K562 (cell line): Measurements from ENCODE around the gene SMAGP. TPM values are rescaled to one million over a fixed set of nuclear protein-coding genes. Genes with fewer than 3 reads are reported as not detected.

Source experiments
- ATAC-seq: fragments of 200-7000 bp; cut with Tn5 transposase; 3 replicates; pipeline ENCODE4 v1.9.1; 2020; ENCODE audit warnings: moderate library complexity
- BruUV-seq: library from RNA; stranded (reverse); fragments of 400-500 nt; replicated peaks from 2 replicates; lab custom pipeline; 2021; lab: Mats Ljungman, UMichigan
- CTCF ChIA-PET: fragments of 300-600 bp; formaldehyde crosslinking; extraction: SDS; loops from one replicate; lab custom pipeline; 2021; ENCODE audit warnings: low intra/inter-chr PET ratio; lab: Yijun Ruan, JAX
- POLR2A ChIA-PET: fragments of 300-600, 350-650 bp; sonication (Branson Sonifier 250); formaldehyde crosslinking; extraction: SDS; loops from one replicate; lab custom pipeline; 2021; ENCODE audit warnings: antibody characterized with exemption, inconsistent platforms; lab: Yijun Ruan, JAX
- DNase-seq, 4 experiments: peaks; one replicate each; pipeline versions ENCODE4 v3.0.0 to v3.0.0-alpha.2; 2011 to 2018; ENCODE audit warnings: low spot score in 3 of 4, mixed read lengths in 3 of 4; ENCODE audit errors: extremely low read depth in 1 of 4
- FAIRE-seq: peaks from 2 replicates; lab custom pipeline; 2011; peaks lifted over from hg19 to GRCh38; lab: Jason Lieb, UNC
- H2AFZ ChIP-seq: 2 replicates; pipeline ENCODE4 v1.6.0; 2011; ENCODE audit warnings: low read depth, low read length, control low read depth, inconsistent platforms
- H3K27ac ChIP-seq: fragments of 200-600 bp; 3 replicates; pipeline ENCODE4 v1.8.0; 2011; ENCODE audit warnings: low read depth, mild to moderate bottlenecking, control low read depth, inconsistent platforms, low read length, moderate library complexity, mixed read lengths; ENCODE audit errors: extremely low read depth
- H3K27me3 ChIP-seq, 2 experiments: fragments of 300-600 bp in 1 of 2; 2 replicates in 1 of 2; 3 replicates in 1 of 2; pipeline versions ENCODE4 v1.6.0 to v1.8.0; 2011; ENCODE audit warnings: inconsistent platforms in 2 of 2, low read length in 2 of 2, mild to moderate bottlenecking in 1 of 2, mixed read lengths in 1 of 2, moderate library complexity in 1 of 2; ENCODE audit not compliant: control insufficient read depth in 2 of 2, insufficient read depth in 2 of 2
- H3K36me3 ChIP-seq: fragments of 300-600 bp; 3 replicates; pipeline ENCODE4 v1.8.0; 2011; ENCODE audit warnings: mild to moderate bottlenecking, low read length, inconsistent platforms; ENCODE audit not compliant: control insufficient read depth, insufficient read depth
- H3K4me1 ChIP-seq, 2 experiments: fragments of 200-600 bp in 1 of 2; replicated peaks in 1 of 2; 2 replicates in 1 of 2; 3 replicates in 1 of 2; pipeline versions ENCODE4 v1.5.1 to v1.8.0; 2011; ENCODE audit warnings: inconsistent platforms in 2 of 2, low read length in 2 of 2, mild to moderate bottlenecking in 1 of 2, mixed read lengths in 1 of 2, moderate library complexity in 1 of 2; ENCODE audit not compliant: control insufficient read depth in 2 of 2, insufficient read depth in 2 of 2
- H3K4me2 ChIP-seq: 2 replicates; pipeline ENCODE4 v1.6.1; 2011; ENCODE audit warnings: low read length, control low read depth, inconsistent platforms, mixed read lengths; ENCODE audit not compliant: insufficient read depth
- H3K4me3 ChIP-seq: fragments of 200-600 bp; sonication (generic), shearing (Covaris generic); 2 replicates; pipeline ENCODE4 v1.5.1; 2016; ENCODE audit warnings: control low read depth, inconsistent platforms
- H3K79me2 ChIP-seq: fragments of 200-600 bp; 3 replicates; pipeline ENCODE4 v1.8.0; 2011; ENCODE audit warnings: low read length, inconsistent platforms; ENCODE audit not compliant: control insufficient read depth, insufficient read depth
- H3K9ac ChIP-seq, 2 experiments: 2 replicates each; pipeline versions ENCODE4 v1.6.0 to v1.6.1; 2011; ENCODE audit warnings: low read depth in 2 of 2, low read length in 2 of 2, control low read depth in 1 of 2, inconsistent platforms in 1 of 2, mild to moderate bottlenecking in 1 of 2, mixed read lengths in 1 of 2; ENCODE audit not compliant: insufficient read depth in 1 of 2
- H3K9me1 ChIP-seq: one replicate; pipeline ENCODE4 v1.6.0; 2011; ENCODE audit warnings: inconsistent platforms, mild to moderate bottlenecking, low read length, moderate library complexity; ENCODE audit not compliant: control insufficient read depth, insufficient read depth
- H3K9me3 ChIP-seq: replicated peaks from 2 replicates; pipeline ENCODE4 v1.5.1; 2011; ENCODE audit warnings: low read depth, low read length, inconsistent platforms; ENCODE audit not compliant: control insufficient read depth, insufficient read depth
- H4K20me1 ChIP-seq: replicated peaks from 2 replicates; pipeline ENCODE4 v1.6.1; 2011; ENCODE audit warnings: low read length, inconsistent platforms, mixed read lengths; ENCODE audit not compliant: control insufficient read depth, insufficient read depth
- FOS ChIP-seq: IDR thresholded peaks from 3 replicates; pipeline ENCODE4 v1.6.1; 2011; ENCODE audit not compliant: insufficient read length; ENCODE audit errors: extremely low read depth
- POLR2G ChIP-seq: fragments of 200-400 bp; formaldehyde crosslinking; IDR thresholded peaks from 2 replicates; pipeline ENCODE4 v1.6.1; 2017; ENCODE audit warnings: low read depth, mild to moderate bottlenecking, antibody characterized with exemption, low read length, moderate library complexity
- SIRT6 ChIP-seq: IDR thresholded peaks from one replicate; pipeline ENCODE4 v1.6.1; 2012; ENCODE audit warnings: low read depth, mild to moderate bottlenecking, control low read depth, inconsistent platforms, low read length, moderate library complexity
- ZBTB17 ChIP-seq: fragments of 450-650 bp; formaldehyde crosslinking; IDR thresholded peaks from 2 replicates; pipeline ENCODE4 v1.4.0; 2020; ENCODE audit warnings: mild to moderate bottlenecking
- ZNF232 ChIP-seq: sonication (generic); formaldehyde crosslinking; IDR thresholded peaks from 2 replicates; pipeline ENCODE4 v1.8.0; 2022; ENCODE audit warnings: mild to moderate bottlenecking, missing genetic modification reagents
- ZNF263 ChIP-seq: sonication (generic); formaldehyde crosslinking; IDR thresholded peaks from 2 replicates; pipeline ENCODE4 v1.8.0; 2022; ENCODE audit warnings: mild to moderate bottlenecking, missing genetic modification reagents, borderline replicate concordance
- ZNF830 ChIP-seq: fragments of 250-450 bp; sonication (Bioruptor Pico); IDR thresholded peaks from 2 replicates; pipeline ENCODE4 v1.5.0; 2021; ENCODE audit warnings: mild to moderate bottlenecking
- WGBS: fragments of 100-300 bp; shearing (Covaris generic); methylation state at CpG from one replicate; pipeline ENCODE4 v1.1.6; 2016; ENCODE audit warnings: low coverage, mixed read lengths; ENCODE audit not compliant: insufficient coverage; ENCODE audit errors: missing lambda C conversion rate; 5-methylcytosine and 5-hydroxymethylcytosine counted together
- in situ Hi-C: fragments of 300-500 bp; cut with MboI; formaldehyde crosslinking; loops from 4 replicates; pipeline ENCODE4 v1.15.0; 2018; ENCODE audit warnings: inconsistent platforms, mixed read lengths
- intact Hi-C: fragments of 100-400 bp; cut with micrococcal nuclease; formaldehyde crosslinking; loops from 2 replicates; pipeline ENCODE4 v1.14.2; 2022
- polyA plus RNA-seq, 8 experiments: library from polyadenylated mRNA; depleted of rRNA in 4 of 8; stranded (reverse) in 5 of 8; unstranded in 3 of 8; fragments of >200 nt; fragmentation: Nextera tagmentation in 2 of 8; fragmentation: Illumina TruSeq in 1 of 8; extraction: Ambion mirVana in 2 of 8; extraction: Trizol in 1 of 8; gene quantifications; 2 replicates each; pipeline versions ENCODE4 v1.2.1 to v1.2.3, GENCODE V29; 2011 to 2014; ENCODE audit warnings: inconsistent platforms in 1 of 8, missing spikeins in 1 of 8
- total RNA-seq, 7 experiments: library from RNA; depleted of rRNA in 6 of 7; stranded (reverse); fragments of >200 nt in 6 of 7; fragmentation: Illumina TruSeq in 2 of 7; extraction: Trizol in 2 of 7; gene quantifications; 2 replicates each; pipeline versions ENCODE4 v1.2.1 to v1.2.3, GENCODE V29; 2011 to 2021; ENCODE audit warnings: low replicate concordance in 1 of 7
- TF ChIP-seq, protein P1 (sequence below), 2 experiments: fragments of 200-800 bp in 1 of 2; sonication (Bioruptor generic) in 1 of 2; sonication (generic) in 1 of 2; formaldehyde crosslinking in 1 of 2; IDR thresholded peaks in 1 of 2; conservative IDR thresholded peaks in 1 of 2; 2 replicates each; pipeline versions ENCODE4 v1.5.0 to v1.6.1; 2016 to 2020; ENCODE audit warnings: missing compliant biosample characterization in 1 of 2, missing genetic modification characterization in 1 of 2, missing genetic modification reagents in 1 of 2
- TF ChIP-seq, protein P2 (sequence below), 2 experiments: fragments of 150-350 bp in 1 of 2; IDR thresholded peaks; 2 replicates each; pipeline ENCODE4 v1.6.1; 2012 to 2016; ENCODE audit warnings: low read depth in 2 of 2, low read length in 2 of 2, mild to moderate bottlenecking in 1 of 2, moderate library complexity in 1 of 2
- TF ChIP-seq, protein P3 (sequence below): fragments of 250-450 bp; sonication (Bioruptor Pico); IDR thresholded peaks from 2 replicates; pipeline ENCODE4 v1.9.0; 2021; ENCODE audit warnings: mild to moderate bottlenecking, inconsistent platforms

The SMAGP gene
- total and polyA plus RNA-seq, 9 of the 15 experiments (the other 6 are each of a cell fraction or from before 2014, with no cell fraction given) = 23.1 to 62.3 (median 29.9) TPM

DNA sequence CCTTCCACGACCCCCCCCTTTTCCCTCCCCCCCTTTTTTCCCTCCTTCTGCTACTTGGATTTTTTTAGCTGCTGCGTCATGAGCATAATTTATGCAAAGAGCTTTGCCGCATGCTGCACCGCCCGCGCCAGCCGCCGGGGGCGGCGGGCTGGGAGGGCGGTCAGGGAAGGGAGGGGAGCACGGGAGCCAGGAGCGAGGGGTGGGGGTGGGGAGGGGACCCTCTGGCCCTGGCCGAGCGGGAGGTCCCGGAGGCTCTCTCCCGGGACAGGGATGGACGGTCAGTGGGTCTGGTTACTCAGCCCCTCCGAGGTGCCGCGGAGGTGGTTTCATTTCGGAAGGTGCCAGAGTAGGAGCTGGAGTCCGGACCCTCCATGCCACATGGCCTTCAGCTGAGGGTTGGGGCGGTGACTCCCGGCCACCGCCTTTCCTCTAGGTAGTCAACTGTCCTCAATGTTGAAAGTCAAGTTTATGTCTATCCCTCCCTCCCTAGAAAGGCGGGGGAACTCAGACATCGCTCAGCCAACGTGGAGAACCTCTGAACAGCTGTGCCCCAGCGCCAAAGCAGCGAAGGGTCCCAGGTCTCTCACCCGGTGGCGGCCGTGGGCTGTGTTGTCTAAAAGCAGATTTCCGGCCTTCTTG is 52.1 kb downstream of the SMAGP start, which contains the start of gene POU6F1:
POU6F1 (minus strand) TSS at position 95 of the 639 bp plus-strand sequence. CDS start 11,226 bp downstream, outside the sequence.
- ATAC-seq (peak; percentile 90), FAIRE-seq (peak; percentile 72), DNase-seq (peak; percentile 90 to 93 (median 93))
- H4K20me1 ChIP-seq = no peaks in the 10 kb centered on the region
- peak within 1 kb of the TSS; percentile 91 for H3K4me2 ChIP-seq
- H3K4me1 ChIP-seq = peaks cover 21 to 22% of the 10 kb centered on the region in 2 experiments; a peak in 4 of 5 replicates
- H3K9me3 ChIP-seq = no peaks in the 10 kb centered on the region
- peaks cover 22% of the 10 kb centered on the region for H3K79me2 ChIP-seq
- CTCF ChIA-PET = interaction anchor here (0.6 kb wide), 1 partner anchor 1244 kb away, joined by 4 read pairs; no protein-coding TSS in a partner anchor
- 1% methylated on average over 22 of the region's 35 CpGs for WGBS
- peak within 1 kb of the TSS; percentile 90 for H3K27ac ChIP-seq
- no peaks in the 10 kb centered on the region for H3K9me1 ChIP-seq
- peak within 1 kb of the TSS; percentile 86 for H2AFZ ChIP-seq
- H3K4me3 ChIP-seq = peak within 1 kb of the TSS; percentile 71
- H3K36me3 ChIP-seq = no peaks in the 10 kb centered on the region
- TSS peak; percentile 78 for BruUV-seq
- peak within 1 kb of the TSS; percentile 91 to 99 for H3K9ac ChIP-seq
- no peaks in the 10 kb centered on the region for H3K27me3 ChIP-seq
- intact Hi-C loops (loop anchor here (2.0 kb wide), 1 partner anchor 21 kb away; the partner anchor contains the start of gene DAZAP2), in situ Hi-C loops (no loop called here)
- POLR2A ChIA-PET = interaction anchor here (0.5 to 3.0 kb wide), 23 partner anchors 8 to 700 kb away, joined by 3 to 15 read pairs (median 3); partner anchors contain the start of genes CSRNP2, DAZAP2 and SLC11A2
- TF ChIP-seq POLR2G (peak; percentile 72), ZNF232 (no peak), ZNF263 (no peak; the same call in 1 of the 2 replicates), ZNF830 (CRISPR knock-in tag) (no peak), ZBTB17 (CRISPR knock-in tag) (no peak), FOS (no peak), SIRT6 (no peak)
- TF ChIP-seq, protein P1, sequence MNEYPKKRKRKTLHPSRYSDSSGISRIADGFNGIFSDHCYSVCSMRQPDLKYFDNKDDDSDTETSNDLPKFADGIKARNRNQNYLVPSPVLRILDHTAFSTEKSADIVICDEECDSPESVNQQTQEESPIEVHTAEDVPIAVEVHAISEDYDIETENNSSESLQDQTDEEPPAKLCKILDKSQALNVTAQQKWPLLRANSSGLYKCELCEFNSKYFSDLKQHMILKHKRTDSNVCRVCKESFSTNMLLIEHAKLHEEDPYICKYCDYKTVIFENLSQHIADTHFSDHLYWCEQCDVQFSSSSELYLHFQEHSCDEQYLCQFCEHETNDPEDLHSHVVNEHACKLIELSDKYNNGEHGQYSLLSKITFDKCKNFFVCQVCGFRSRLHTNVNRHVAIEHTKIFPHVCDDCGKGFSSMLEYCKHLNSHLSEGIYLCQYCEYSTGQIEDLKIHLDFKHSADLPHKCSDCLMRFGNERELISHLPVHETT (CRISPR knock-in tag; conservative IDR thresholded peaks at IDR 0.05 in 1 of 2, IDR thresholded peaks at IDR 0.05 in 1 of 2) = 0 out of 4 replicates have a peak, but pooled peaks of 1 of the 2 experiments have one; percentile 22
- TF ChIP-seq, protein P2, sequence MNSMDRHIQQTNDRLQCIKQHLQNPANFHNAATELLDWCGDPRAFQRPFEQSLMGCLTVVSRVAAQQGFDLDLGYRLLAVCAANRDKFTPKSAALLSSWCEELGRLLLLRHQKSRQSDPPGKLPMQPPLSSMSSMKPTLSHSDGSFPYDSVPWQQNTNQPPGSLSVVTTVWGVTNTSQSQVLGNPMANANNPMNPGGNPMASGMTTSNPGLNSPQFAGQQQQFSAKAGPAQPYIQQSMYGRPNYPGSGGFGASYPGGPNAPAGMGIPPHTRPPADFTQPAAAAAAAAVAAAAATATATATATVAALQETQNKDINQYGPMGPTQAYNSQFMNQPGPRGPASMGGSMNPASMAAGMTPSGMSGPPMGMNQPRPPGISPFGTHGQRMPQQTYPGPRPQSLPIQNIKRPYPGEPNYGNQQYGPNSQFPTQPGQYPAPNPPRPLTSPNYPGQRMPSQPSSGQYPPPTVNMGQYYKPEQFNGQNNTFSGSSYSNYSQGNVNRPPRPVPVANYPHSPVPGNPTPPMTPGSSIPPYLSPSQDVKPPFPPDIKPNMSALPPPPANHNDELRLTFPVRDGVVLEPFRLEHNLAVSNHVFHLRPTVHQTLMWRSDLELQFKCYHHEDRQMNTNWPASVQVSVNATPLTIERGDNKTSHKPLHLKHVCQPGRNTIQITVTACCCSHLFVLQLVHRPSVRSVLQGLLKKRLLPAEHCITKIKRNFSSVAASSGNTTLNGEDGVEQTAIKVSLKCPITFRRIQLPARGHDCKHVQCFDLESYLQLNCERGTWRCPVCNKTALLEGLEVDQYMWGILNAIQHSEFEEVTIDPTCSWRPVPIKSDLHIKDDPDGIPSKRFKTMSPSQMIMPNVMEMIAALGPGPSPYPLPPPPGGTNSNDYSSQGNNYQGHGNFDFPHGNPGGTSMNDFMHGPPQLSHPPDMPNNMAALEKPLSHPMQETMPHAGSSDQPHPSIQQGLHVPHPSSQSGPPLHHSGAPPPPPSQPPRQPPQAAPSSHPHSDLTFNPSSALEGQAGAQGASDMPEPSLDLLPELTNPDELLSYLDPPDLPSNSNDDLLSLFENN (IDR thresholded peaks at IDR 0.05; ENCODE audit: low read depth in 2 of 2, low read length in 2 of 2) = no peak
- TF ChIP-seq, protein P3, sequence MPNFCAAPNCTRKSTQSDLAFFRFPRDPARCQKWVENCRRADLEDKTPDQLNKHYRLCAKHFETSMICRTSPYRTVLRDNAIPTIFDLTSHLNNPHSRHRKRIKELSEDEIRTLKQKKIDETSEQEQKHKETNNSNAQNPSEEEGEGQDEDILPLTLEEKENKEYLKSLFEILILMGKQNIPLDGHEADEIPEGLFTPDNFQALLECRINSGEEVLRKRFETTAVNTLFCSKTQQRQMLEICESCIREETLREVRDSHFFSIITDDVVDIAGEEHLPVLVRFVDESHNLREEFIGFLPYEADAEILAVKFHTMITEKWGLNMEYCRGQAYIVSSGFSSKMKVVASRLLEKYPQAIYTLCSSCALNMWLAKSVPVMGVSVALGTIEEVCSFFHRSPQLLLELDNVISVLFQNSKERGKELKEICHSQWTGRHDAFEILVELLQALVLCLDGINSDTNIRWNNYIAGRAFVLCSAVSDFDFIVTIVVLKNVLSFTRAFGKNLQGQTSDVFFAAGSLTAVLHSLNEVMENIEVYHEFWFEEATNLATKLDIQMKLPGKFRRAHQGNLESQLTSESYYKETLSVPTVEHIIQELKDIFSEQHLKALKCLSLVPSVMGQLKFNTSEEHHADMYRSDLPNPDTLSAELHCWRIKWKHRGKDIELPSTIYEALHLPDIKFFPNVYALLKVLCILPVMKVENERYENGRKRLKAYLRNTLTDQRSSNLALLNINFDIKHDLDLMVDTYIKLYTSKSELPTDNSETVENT = no peak
